MM.1S (cell line): ENCODE measurements around the gene CCDC85C.

Experiments
- EZH2 ChIP-seq: fragments of 300-600 bp; sonication (generic); optimal IDR thresholded peaks from 2 replicates; pipeline ENCODE3; 2017; ENCODE audit warnings: low read depth, mild to moderate bottlenecking, antibody characterized with exemption, low read length, mixed read lengths
- TF ChIP-seq, protein P1 (sequence below): fragments of 300-600 bp; sonication (generic); IDR thresholded peaks from 2 replicates; pipeline ENCODE4 v1.5.1; 2016; ENCODE audit warnings: antibody characterized with exemption, low read length, mixed read lengths

DNA sequence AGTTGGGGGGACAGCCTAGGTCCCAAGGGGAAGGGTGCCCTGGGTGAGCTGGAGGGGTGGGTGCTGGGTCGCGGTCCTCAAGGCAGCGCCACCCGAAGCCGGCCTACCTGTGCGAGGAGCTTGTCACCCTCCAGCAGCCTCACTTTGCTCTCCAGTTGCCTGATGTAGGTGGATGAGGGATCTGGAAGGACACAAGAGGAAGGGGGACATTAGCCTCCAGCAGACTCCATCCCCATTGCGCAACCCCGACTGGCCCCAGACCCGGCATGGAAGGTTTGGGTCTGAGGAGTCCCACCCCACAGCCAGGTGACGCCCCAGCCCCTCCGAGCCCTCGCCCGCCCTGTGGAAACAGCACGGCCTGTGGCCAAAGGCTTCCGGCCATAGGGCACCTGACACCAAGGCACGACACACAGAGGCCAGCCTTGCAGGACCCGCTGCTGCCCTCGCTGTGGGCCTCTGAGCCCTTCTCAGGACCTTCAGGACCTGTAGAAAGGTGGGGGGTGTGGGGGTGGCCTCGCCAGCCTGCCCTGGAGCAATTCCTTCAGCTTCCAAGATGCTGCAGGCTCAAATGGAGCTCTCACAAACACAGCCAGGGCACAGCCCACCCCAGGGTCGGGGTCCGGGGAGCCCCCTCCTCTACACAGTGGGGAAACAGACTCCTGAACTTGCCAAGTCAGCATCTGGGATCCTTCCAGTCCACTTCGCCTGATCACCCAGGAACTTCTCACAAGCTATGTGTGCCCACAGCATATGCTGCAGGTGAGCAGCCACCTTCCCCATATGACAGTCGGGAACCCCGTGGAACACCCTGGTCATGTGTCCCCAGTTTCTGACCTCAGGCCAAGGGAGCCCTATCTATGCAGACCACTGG is 67.9 kb downstream of the CCDC85C start:
- TF ChIP-seq, protein P1, sequence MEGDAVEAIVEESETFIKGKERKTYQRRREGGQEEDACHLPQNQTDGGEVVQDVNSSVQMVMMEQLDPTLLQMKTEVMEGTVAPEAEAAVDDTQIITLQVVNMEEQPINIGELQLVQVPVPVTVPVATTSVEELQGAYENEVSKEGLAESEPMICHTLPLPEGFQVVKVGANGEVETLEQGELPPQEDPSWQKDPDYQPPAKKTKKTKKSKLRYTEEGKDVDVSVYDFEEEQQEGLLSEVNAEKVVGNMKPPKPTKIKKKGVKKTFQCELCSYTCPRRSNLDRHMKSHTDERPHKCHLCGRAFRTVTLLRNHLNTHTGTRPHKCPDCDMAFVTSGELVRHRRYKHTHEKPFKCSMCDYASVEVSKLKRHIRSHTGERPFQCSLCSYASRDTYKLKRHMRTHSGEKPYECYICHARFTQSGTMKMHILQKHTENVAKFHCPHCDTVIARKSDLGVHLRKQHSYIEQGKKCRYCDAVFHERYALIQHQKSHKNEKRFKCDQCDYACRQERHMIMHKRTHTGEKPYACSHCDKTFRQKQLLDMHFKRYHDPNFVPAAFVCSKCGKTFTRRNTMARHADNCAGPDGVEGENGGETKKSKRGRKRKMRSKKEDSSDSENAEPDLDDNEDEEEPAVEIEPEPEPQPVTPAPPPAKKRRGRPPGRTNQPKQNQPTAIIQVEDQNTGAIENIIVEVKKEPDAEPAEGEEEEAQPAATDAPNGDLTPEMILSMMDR: no peak
- TF ChIP-seq EZH2: no peak
